ENCODE data around the gene CDC5L. TPM values are rescaled to one million over a fixed set of nuclear protein-coding genes. Genes with fewer than 3 reads are reported as not detected.

Gene CDC5L
- total RNA-seq, 1 donor from 2014 or later = 23.1 TPM

GRCh38 chr6:44478158-44478557 is 90.7 kb downstream of the CDC5L start:
- H3K36me3 Mint-ChIP-seq (ENCODE audit: unreplicated experiment) = no peaks in the 10 kb centered on the region
- peaks cover 15% of the 10 kb centered on the region for H3K4me1 Mint-ChIP-seq (ENCODE audit: unreplicated experiment)
- no peaks in the 10 kb centered on the region for H3K27me3 Mint-ChIP-seq (ENCODE audit: unreplicated experiment)
- no peak overlapping the region for H3K27ac Mint-ChIP-seq (ENCODE audit: unreplicated experiment)
- no peak overlapping the region for H3K4me3 Mint-ChIP-seq (ENCODE audit: unreplicated experiment)
- no peak for TF ChIP-seq CTCF (IDR thresholded peaks at IDR 0.05)
- H3K9me3 Mint-ChIP-seq (ENCODE audit: unreplicated experiment) = no peaks in the 10 kb centered on the region
- no peak for DNase-seq (ENCODE audit: extremely low spot score, unreplicated experiment)

GRCh38 chr6:44478591-44479254 is 91.2 kb downstream of the CDC5L start:
- H3K4me1 Mint-ChIP-seq (ENCODE audit: unreplicated experiment) = peaks cover 15% of the 10 kb centered on the region
- H3K27me3 Mint-ChIP-seq (ENCODE audit: unreplicated experiment) = no peaks in the 10 kb centered on the region
- no peak for TF ChIP-seq CTCF (IDR thresholded peaks at IDR 0.05)
- no peaks in the 10 kb centered on the region for H3K36me3 Mint-ChIP-seq (ENCODE audit: unreplicated experiment)
- H3K4me3 Mint-ChIP-seq (ENCODE audit: unreplicated experiment) = no peak overlapping the region
- no peak for DNase-seq (ENCODE audit: extremely low spot score, unreplicated experiment)
- H3K27ac Mint-ChIP-seq (ENCODE audit: unreplicated experiment) = peak overlapping the region; percentile 23
- no peaks in the 10 kb centered on the region for H3K9me3 Mint-ChIP-seq (ENCODE audit: unreplicated experiment)

GRCh38 chr6:44480097-44480541 is 92.6 kb downstream of the CDC5L start:
- H3K4me1 Mint-ChIP-seq (ENCODE audit: unreplicated experiment) = peaks cover 12% of the 10 kb centered on the region
- no peaks in the 10 kb centered on the region for H3K9me3 Mint-ChIP-seq (ENCODE audit: unreplicated experiment)
- no peak overlapping the region for H3K4me3 Mint-ChIP-seq (ENCODE audit: unreplicated experiment)
- H3K36me3 Mint-ChIP-seq (ENCODE audit: unreplicated experiment) = no peaks in the 10 kb centered on the region
- H3K27me3 Mint-ChIP-seq (ENCODE audit: unreplicated experiment) = no peaks in the 10 kb centered on the region
- TF ChIP-seq CTCF (IDR thresholded peaks at IDR 0.05) = no peak
- DNase-seq (ENCODE audit: extremely low spot score, unreplicated experiment) = no peak
- no peak overlapping the region for H3K27ac Mint-ChIP-seq (ENCODE audit: unreplicated experiment)

- TF ChIP-seq CTCF (IDR thresholded peaks at IDR 0.05) = no peak
- no peaks in the 10 kb centered on the region for H3K9me3 Mint-ChIP-seq (ENCODE audit: unreplicated experiment)
- DNase-seq (ENCODE audit: extremely low spot score, unreplicated experiment) = no peak
- H3K4me3 Mint-ChIP-seq (ENCODE audit: unreplicated experiment) = no peak overlapping the region
- no peaks in the 10 kb centered on the region for H3K27me3 Mint-ChIP-seq (ENCODE audit: unreplicated experiment)
- no peak overlapping the region for H3K27ac Mint-ChIP-seq (ENCODE audit: unreplicated experiment)
- peaks cover 14% of the 10 kb centered on the region for H3K4me1 Mint-ChIP-seq (ENCODE audit: unreplicated experiment)
- no peaks in the 10 kb centered on the region for H3K36me3 Mint-ChIP-seq (ENCODE audit: unreplicated experiment)
Observed at GRCh38 chr6:44481056-44481455, 93.5 kb downstream of the CDC5L start.

GRCh38 chr6:44481760-44482159 is 94.3 kb downstream of the CDC5L start:
- Mint-ChIP-seq H3K9me3 (ENCODE audit: unreplicated experiment) (no peaks in the 10 kb centered on the region), H3K27me3 (ENCODE audit: unreplicated experiment) (no peaks in the 10 kb centered on the region), H3K4me3 (ENCODE audit: unreplicated experiment) (no peak overlapping the region), H3K27ac (ENCODE audit: unreplicated experiment) (no peak overlapping the region), H3K36me3 (ENCODE audit: unreplicated experiment) (no peaks in the 10 kb centered on the region), H3K4me1 (ENCODE audit: unreplicated experiment) (peaks cover 21% of the 10 kb centered on the region)
- DNase-seq (ENCODE audit: extremely low spot score, unreplicated experiment) = no peak
- TF ChIP-seq CTCF (IDR thresholded peaks at IDR 0.05) = no peak

Data from osteocyte (in vitro differentiated cells).